Measurements from ENCODE around the gene ARMC7.
A peak's percentile ranks its signal among the peaks of the same experiment; 100 is the strongest.
"Not testable (repeated sequence)": the region's sequence is repeated elsewhere in the genome, so short reads cannot be mapped to it uniquely, and the experiment has no call there.

The ARMC7 gene

DNA sequence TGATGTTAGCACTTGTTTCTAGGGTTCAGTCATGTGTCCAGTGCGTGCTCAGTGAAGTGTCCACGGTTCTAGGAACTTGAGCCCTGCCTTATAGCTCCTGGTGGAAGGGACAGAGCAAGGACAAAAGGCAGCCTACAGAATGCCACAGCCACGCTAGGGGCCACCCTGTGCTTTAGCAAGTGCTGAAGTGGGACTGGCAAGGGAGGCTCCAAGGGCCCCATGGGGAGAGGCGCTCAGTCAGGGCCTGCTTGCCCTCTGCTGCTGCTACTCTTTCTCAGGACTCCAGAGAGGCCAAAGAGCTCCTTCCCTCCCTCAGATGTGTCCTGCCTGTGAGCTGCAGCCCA is 15.0 kb downstream of the ARMC7 start:
- TF ChIP-seq, protein P1, sequence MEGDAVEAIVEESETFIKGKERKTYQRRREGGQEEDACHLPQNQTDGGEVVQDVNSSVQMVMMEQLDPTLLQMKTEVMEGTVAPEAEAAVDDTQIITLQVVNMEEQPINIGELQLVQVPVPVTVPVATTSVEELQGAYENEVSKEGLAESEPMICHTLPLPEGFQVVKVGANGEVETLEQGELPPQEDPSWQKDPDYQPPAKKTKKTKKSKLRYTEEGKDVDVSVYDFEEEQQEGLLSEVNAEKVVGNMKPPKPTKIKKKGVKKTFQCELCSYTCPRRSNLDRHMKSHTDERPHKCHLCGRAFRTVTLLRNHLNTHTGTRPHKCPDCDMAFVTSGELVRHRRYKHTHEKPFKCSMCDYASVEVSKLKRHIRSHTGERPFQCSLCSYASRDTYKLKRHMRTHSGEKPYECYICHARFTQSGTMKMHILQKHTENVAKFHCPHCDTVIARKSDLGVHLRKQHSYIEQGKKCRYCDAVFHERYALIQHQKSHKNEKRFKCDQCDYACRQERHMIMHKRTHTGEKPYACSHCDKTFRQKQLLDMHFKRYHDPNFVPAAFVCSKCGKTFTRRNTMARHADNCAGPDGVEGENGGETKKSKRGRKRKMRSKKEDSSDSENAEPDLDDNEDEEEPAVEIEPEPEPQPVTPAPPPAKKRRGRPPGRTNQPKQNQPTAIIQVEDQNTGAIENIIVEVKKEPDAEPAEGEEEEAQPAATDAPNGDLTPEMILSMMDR (conservative IDR thresholded peaks at IDR 0.05; ENCODE audit: low read depth, low read length): no peak
- H3K4me3 ChIP-seq (ENCODE audit: low read length): no peak overlapping the region

GRCh38 chr17:75125984-75126383 is 16.2 kb downstream of the ARMC7 start:
- no peak for DNase-seq (ENCODE audit: low read depth)
- TF ChIP-seq, protein P1 (conservative IDR thresholded peaks at IDR 0.05; ENCODE audit: low read depth, low read length): no peak
- no peak overlapping the region for H3K4me3 ChIP-seq (ENCODE audit: low read length)

More for the DNA sequence above, 15.0 kb downstream of the ARMC7 start:
- DNase-seq (ENCODE audit: low read depth): no peak

- no peak for DNase-seq (ENCODE audit: low read depth)
- no peak overlapping the region for H3K4me3 ChIP-seq (ENCODE audit: low read length)
- TF ChIP-seq, protein P1 (conservative IDR thresholded peaks at IDR 0.05; ENCODE audit: low read depth, low read length): no peak
These were observed 17.2 kb downstream of the ARMC7 start for GRCh38 chr17:75126954-75127353.

DNA sequence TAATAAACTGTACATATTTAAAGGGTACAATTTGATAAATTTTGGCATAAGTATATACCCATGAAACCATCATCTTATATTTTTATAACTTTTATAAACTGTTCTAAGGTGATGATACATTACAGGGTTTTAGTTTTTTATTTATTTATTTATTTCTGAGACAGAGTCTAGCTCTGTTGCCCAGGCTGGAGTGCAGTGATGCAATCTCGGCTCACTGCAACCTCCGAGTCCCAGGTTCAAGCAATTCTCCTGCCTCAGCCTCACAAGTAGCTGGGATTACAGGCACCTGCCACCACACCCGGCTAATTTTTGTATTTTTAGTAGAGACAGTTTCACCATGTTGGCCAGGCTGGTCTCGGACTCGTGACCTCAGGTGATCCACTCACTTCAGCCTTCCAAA is 18.2 kb downstream of the ARMC7 start:
- H3K4me3 ChIP-seq (ENCODE audit: low read length); DNase-seq (ENCODE audit: low read depth): not testable (repeated sequence)

DNA sequence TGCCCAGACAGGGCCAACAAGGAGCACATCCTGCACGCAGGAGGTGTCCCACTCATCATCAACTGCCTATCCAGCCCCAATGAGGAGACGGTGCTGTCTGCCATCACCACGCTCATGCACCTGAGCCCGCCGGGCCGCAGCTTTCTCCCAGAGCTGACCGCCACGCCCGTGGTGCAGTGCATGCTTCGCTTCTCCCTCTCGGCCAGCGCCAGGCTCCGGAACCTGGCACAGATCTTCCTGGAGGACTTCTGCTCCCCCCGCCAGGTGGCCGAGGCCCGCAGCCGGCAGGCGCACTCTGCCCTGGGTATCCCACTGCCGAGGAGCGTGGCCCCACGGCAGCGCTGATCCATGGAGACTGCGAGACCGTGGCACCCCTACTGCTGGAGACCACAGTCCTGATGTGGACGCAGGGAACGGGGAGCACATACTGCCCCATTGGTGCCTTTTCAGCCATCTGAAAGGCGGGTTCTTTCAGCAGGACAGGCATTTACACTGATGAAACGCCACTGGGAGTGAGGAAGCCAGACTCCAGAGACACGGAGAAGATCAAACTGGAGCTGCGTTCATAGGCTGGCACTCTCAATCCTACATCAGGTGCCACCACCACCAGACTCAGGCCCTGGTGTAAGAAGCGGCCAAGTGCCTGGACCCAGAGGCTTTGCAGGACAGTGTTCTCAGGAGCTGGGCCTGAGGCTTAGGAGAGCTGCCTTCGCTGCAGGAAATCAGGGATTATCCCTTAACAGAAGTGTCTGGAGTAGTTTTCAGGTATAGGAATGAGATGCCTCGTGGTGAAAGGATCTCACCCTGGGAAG is 19.1 kb downstream of the ARMC7 start:
- TF ChIP-seq, protein P1 (conservative IDR thresholded peaks at IDR 0.05; ENCODE audit: low read depth, low read length): no peak
- H3K4me3 ChIP-seq (ENCODE audit: low read length): no peak overlapping the region
- DNase-seq (ENCODE audit: low read depth): no peak

- no peak for DNase-seq (ENCODE audit: low read depth)
- no peak overlapping the region for H3K4me3 ChIP-seq (ENCODE audit: low read length)
- TF ChIP-seq, protein P1 (conservative IDR thresholded peaks at IDR 0.05; ENCODE audit: low read depth, low read length): no peak
These were observed 19.8 kb downstream of the ARMC7 start for GRCh38 chr17:75129576-75129975.

- TF ChIP-seq, protein P1 (conservative IDR thresholded peaks at IDR 0.05; ENCODE audit: low read depth, low read length): no peak
- H3K4me3 ChIP-seq (ENCODE audit: low read length): peak overlapping the region; percentile 73
- no peak for DNase-seq (ENCODE audit: low read depth)
These were observed 20.4 kb downstream of the ARMC7 start for GRCh38 chr17:75130059-75130631.

Data from retinal pigment epithelial cell (primary cell).